T-helper 1 cell (primary cell): ENCODE data around the gene GPR17.

Experiments used
- DNase-seq, 5 donors: peaks; one replicate each; pipeline ENCODE4 v3.0.0-alpha.2; 2012 to 2020

GPR17 gene

GRCh38 chr2:127655209-127656073 lies 9.5 kb downstream of the GPR17 start:
- DNase-seq, result no peak

GRCh38 chr2:127656569-127657231 lies 10.7 kb downstream of the GPR17 start:
- no peak for DNase-seq

- DNase-seq, result no peak
These were observed 11.3 kb downstream of the GPR17 start for GRCh38 chr2:127657232-127657595.

GRCh38 chr2:127658146-127658545 lies 12.2 kb downstream of the GPR17 start:
- DNase-seq, result no peak

GRCh38 chr2:127658641-127659407 lies 12.9 kb downstream of the GPR17 start:
- DNase-seq, result peak in 1 of 5 donors; percentile 1

GRCh38 chr2:127659408-127660290 lies 13.7 kb downstream of the GPR17 start:
- no peak for DNase-seq

- DNase-seq, result no peak
These were observed 14.3 kb downstream of the GPR17 start for GRCh38 chr2:127660291-127660578.

- DNase-seq, result no peak
These were observed 15.2 kb downstream of the GPR17 start for GRCh38 chr2:127661072-127661649.

- DNase-seq, result no peak
These were observed 16.1 kb downstream of the GPR17 start for GRCh38 chr2:127661949-127662510.

- DNase-seq, result no peak
These were observed 17.1 kb downstream of the GPR17 start for GRCh38 chr2:127662937-127663565.

GRCh38 chr2:127663566-127664064 lies 17.7 kb downstream of the GPR17 start:
- DNase-seq, result no peak

GRCh38 chr2:127664065-127664894 lies 18.3 kb downstream of the GPR17 start:
- no peak for DNase-seq

- no peak for DNase-seq
These were observed 18.9 kb downstream of the GPR17 start for GRCh38 chr2:127664895-127665225.

GRCh38 chr2:127665267-127665893 lies 19.4 kb downstream of the GPR17 start:
- no peak for DNase-seq

GRCh38 chr2:127669056-127669455 lies 23.1 kb downstream of the GPR17 start:
- no peak for DNase-seq

- DNase-seq, result no peak
These were observed 24.4 kb downstream of the GPR17 start for GRCh38 chr2:127670055-127670956.

- no peak for DNase-seq
These were observed 25.0 kb downstream of the GPR17 start for GRCh38 chr2:127670957-127671290.

GRCh38 chr2:127671557-127672302 lies 25.8 kb downstream of the GPR17 start:
- no peak for DNase-seq
